NCI-H1417 (cell line): ENCODE measurements around the gene SELENON.
A peak's percentile ranks its signal among the peaks of the same experiment; 100 is the strongest.
"Not testable (repeated sequence)": the region's sequence is repeated elsewhere in the genome, so short reads cannot be mapped to it uniquely, and the experiment has no call there.

Experiments
- DNase-seq, 3 experiments: peaks; one replicate each; lab custom pipeline; 2025; lab: John Stamatoyannopoulos, UW

The SELENON gene

DNA sequence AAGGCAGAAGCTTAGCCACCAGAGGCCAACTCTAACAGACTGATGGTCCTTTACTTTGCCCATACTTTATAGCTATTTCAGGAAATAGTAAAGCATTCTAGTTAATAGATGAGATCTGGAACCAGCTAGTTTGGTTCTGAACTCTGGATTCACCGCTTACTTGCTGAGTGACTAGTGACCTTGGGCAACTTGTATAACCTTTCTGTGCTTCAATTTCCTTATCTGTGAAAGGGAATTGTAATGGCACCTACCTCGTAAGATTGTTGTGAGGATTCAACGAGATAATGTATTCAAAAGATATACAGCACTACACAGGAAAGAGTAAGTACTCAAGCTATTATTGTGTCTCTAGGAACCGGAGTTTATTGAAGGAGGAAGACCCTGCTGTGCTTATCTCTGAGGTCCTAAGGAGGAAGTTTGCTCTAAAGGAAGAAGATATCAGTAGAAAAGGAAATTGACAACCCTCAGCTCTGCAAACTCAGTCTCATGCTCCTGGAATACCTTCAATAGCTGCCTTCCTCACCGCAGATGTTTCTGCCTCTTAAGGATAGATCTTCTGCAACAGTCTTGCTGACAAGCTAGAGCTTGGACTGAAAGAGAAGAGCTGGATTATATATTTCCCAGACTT is 31.7 kb downstream of the SELENON start:
- no peak for DNase-seq

DNA sequence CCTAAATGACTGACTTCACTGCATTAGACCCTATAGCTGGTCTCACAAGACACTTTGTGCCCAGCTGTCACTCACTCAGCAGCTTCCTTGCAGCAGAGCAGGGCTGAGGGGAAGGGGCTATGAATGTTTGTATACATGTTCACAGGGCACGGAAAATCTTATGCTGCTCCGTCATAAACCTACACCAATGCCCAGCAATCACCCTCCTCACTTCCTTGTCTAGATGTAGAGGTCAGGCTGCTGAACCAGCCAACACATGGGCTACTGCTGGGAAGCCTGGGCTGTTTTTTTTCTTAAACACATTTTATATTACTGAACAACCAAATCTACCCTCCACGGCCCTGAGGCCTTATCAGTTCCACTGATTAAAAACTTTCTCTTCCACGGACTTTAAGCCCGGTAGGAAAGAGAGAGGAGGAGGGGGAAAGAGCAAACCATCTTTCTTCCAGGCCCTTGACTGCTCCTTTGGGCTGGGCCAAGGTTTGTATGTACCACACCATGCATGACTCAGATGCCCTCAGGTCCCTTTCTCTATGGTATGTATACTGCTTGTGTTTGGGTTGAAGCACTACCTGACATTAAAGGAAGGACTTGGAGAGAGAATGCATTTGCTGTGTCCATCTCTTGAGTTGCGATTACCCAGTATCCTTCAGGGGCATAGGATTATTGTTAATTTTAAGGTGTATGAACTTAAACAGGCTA is 32.5 kb downstream of the SELENON start:
- DNase-seq = no peak

DNA sequence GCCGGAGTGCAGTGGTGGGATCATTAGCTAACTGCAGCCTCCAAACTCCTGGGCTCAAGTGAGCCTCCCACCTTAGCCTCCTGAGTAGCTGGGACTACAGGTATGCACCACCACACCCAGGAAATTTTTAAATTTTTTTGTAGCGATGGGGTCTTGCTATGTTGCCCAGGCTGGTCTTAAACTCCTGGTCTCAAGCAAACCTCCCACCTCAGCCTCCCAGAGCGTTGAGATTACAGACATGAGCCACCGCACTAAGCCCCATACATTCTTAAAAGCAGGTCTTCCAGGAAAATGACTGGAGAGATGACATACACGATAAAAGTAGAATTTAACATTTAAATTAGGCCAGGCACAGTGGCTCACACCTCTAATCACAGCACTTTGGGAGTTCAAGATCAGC is 33.2 kb downstream of the SELENON start:
- no peak for DNase-seq

GRCh38 chr1:25834894-25835293 is 34.9 kb downstream of the SELENON start:
- no peak for DNase-seq

DNA sequence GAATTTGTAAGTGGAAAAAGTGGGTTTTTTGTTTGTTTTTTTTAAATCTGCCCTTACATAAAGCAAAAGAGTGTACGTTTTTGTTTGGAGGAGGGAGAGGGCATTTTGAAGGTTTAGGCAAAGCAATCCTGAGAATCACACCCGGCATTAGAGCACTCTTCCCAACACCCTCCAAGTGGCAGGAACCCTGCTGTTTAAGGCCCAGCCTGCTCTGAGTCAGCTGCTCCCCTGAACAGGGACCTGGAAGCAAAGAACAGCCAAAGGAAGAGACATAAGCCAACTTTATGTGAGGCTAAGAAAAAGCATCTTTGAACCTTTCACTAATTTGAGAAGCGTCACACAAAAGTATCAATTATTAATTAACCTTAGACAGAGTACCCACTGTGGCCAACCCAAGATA is 36.7 kb downstream of the SELENON start:
- no peak for DNase-seq

DNA sequence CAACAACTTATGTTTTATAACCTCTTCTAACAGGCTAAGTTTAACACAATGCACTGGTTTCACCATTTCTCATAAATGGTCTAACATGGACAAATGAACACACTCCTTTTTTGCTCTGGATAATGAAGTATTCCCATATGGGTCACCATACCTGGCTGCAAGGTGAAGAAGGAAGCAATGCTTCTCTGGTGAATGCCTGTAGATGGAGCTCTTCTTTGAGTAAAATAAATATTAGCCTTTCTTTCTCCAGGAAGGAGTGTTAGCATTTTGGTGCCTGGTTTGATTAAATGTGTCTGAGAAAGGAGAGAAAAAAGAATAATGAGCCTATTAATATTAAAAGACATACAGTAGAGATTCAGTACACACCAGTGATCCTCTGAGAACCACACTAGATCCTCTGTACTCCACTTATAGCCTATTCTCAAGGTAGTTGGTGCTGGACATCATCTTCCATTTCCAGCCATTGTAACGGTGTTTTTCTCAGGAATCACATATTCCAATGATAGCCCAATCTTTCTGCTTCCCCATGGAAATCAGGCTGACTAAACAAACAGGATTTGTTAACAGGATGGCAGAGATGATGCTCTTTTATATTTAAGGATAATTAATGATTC is 37.4 kb downstream of the SELENON start:
- peak in 1 of 3 experiments; percentile 25 for DNase-seq

- DNase-seq = not testable (repeated sequence)
These were observed 39.8 kb downstream of the SELENON start for GRCh38 chr1:25839808-25840207.

- no peak for DNase-seq
These were observed 43.5 kb downstream of the SELENON start for GRCh38 chr1:25843483-25843882.

- no peak for DNase-seq
These were observed 44.7 kb downstream of the SELENON start for GRCh38 chr1:25844536-25845337.

- DNase-seq = no peak
These were observed 45.7 kb downstream of the SELENON start for GRCh38 chr1:25845664-25846063.

GRCh38 chr1:25847929-25848328 is 47.9 kb downstream of the SELENON start:
- DNase-seq = no peak

DNA sequence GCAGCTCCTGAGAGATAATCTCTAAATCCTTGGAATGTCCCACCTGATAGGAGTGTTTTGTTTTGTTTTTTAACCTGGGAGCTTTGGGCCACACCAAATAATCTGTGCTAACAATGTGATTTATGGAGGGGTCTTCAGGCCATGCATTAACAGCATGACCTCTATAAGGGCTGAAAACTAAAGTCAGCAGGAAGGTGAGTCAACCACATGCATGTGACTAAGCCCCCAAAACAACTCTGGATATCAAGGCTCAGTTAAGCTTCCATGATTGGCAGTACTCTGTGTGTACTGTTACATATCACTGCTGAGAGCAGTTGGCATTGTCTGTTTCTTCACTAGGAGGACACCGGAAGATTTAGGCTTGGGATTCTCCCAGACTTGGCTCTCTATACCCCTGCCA is 48.5 kb downstream of the SELENON start:
- no peak for DNase-seq

DNA sequence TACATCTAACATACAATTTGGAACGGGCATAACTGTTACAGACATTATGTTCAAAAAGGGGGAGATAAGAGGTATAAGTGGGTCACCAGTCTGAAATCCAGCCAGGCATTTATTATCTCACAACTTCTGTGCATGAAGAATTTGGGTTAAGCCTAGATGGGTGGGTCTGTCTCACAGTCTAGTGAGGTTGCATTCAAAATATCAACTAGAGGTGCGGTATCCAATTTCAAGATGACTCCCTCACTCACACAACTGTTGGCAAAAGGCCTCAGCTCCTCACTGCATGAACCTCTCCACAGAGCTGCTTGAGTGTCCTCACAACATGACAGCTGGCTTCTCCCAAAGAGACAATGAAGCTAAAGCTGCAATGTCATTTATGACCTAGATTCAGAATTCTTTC is 54.6 kb downstream of the SELENON start:
- no peak for DNase-seq

GRCh38 chr1:25856856-25857255 is 56.9 kb downstream of the SELENON start:
- no peak for DNase-seq

DNA sequence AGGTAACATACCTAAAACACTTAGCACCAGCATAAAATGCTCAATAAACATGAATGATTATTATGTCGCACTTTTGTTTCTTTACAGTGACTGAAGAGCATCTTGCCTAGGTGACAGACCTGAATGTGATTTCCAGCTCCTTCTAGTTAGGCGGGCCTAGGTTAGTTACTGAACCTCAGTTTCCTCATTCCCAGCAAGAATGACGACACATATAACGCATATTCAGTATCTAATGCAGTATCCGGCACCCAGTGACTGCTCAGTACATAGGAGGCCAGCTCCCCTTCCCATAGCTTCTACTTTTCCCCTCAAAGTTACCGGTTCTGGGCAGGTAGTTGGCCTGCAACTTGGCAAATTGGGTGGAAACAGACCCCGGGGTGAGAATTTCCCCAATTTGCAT is 58.5 kb downstream of the SELENON start:
- DNase-seq = peak in 1 of 3 experiments; percentile 43

GRCh38 chr1:25858906-25859789 is 59.2 kb downstream of the SELENON start, which contains the start of gene AUNIP:
AUNIP (minus strand) TSS chr1:25859457; CDS start chr1:25859357, 100 bp downstream.
- peak; percentile 85 to 88 (median 85) for DNase-seq

DNA sequence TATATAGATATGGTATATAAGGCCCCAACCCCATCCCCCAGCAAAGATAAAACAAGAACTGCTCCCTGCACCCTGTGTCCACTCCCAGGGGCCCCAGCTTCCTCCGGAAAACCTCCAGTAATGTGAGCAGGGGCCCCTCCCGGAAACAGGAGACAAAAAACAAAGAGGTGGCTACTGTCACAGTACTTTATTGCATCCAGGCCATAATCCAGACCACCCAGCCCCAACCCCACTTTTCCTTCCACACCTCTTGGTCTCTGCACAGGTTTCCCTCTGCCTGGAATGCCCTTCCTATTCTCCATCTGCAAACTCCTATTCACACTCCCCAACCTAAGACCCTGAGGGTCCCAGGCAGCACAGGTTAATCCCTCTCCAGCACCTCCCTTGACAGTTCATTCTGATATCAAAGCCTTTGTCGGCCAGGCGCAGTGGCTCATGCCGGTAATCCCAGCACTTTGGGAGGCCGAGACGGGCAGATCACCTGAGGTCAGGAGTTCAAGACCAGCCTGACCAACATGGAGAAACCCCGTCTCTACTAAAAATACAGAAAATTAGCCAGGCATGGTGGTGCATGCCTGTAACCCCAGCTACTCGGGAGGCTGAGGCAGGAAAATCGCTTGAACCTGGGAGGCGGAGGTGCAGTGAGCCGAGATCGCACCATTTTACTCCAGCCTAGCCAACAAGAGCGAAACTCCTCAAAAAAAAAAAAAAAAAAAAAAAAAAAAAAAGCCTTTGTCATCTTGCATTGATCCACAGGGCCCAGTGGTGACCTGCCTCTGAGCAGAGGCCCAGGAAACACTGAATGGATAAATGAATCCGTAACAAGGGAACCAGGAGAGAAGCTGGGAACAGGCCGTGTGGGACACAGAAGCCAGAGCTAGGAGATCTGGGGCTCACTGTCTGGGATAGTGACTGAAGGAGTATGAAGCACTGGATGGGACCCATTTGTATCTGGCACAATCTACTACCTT is 61.6 kb downstream of the SELENON start:
- DNase-seq = no peak

- no peak for DNase-seq
These were observed 62.9 kb downstream of the SELENON start for GRCh38 chr1:25862785-25863485.

GRCh38 chr1:25863486-25864262 is 63.7 kb downstream of the SELENON start:
- DNase-seq = no peak
